Fibroblast of gingiva (primary cell): Measurements from ENCODE around the gene TMEM243.
"Not testable (repeated sequence)": the region's sequence is repeated elsewhere in the genome, so short reads cannot be mapped to it uniquely, and the experiment has no call there.

Experiments used
- DNase-seq: peaks from one replicate; pipeline ENCODE4 v3.0.0-alpha.2; 2011; ENCODE audit warnings: low read depth

Gene TMEM243

DNA sequence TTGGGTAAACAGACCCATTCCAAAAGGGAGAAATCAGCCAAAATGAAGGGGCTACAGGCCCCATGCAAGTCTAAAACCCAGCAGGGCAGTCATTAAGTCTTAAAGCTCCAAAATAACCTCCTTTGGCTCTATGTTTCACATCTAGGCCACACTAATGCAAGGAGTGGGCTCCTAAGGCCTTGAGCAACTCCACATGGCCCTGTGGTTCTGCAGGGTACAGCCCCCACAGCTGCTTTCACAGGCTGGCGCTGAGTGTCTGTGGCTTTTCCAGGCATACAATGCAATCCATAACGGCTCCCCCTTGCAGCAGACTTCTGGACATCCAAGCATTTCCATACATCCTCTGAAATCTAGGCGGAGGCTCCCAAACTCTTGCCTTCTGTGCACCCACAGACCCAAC lies 9.0 kb downstream of the TMEM243 start:
- DNase-seq, result no peak

DNA sequence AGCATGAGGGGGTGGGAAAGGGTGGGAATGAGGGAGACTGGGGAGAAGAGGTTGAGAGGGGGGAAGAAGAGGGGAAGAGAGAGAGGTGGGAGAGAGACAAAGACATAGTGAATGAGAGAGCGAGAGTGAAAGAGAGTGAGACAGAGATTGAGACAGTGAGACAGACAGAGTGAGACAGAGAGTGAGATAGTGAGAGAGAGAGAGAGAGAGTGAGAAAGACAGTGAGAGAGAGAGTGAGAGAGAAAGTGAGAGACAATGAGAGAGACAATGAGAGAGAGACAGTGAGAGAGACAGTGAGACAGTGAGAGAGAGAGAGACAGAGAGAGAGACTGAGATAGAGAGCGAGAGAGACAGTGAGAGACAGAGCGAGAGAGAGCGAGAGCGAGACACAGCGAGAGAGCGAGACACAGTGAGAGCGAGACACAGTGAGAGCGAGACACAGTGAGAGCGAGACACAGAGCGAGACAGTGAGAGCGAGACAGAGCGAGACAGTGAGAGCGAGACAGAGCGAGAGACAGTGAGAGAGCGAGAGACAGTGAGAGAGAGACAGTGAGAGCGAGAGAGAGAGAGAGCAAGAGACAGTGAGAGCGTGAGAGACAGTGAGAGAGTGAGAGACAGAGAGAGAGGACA lies 10.1 kb downstream of the TMEM243 start:
- no peak for DNase-seq

DNA sequence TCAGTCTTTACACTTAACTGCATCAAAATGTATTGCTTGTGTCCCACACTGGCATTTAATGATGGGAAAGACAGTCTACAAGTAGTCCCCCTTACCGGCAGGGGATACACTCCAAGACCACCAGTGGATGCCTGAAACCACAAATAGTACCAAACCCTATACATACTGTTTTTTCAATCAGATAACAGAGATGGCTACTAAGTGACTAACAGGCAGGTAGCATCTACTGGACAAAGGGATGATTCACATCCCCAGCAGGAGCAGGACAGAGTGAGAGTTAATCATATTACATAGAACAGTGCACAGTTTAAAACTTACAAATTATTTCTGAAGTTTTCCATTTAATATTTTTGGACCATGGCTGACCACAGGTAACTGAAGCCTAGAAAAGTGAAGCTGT lies 13.2 kb downstream of the TMEM243 start:
- DNase-seq, result no peak

DNA sequence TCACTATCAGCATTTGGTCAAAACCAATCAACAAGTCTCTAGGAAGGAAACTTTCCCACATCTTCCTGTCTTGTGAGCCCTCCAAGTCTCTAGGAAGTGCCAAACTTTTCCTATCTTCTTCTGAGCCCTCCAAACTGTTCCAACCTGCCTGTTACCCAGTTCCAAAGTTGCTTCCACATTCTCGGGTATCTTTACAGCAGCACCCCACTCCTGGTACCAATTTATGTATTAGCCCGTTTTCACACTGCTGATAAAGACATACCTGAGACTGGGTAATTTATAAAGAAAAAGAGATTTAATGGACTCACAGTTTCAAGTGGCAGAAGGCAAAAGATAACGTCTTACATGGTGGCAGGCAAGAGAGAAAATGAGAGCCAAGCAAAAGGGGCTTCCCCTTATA lies 13.8 kb downstream of the TMEM243 start:
- DNase-seq, result not testable (repeated sequence)

DNA sequence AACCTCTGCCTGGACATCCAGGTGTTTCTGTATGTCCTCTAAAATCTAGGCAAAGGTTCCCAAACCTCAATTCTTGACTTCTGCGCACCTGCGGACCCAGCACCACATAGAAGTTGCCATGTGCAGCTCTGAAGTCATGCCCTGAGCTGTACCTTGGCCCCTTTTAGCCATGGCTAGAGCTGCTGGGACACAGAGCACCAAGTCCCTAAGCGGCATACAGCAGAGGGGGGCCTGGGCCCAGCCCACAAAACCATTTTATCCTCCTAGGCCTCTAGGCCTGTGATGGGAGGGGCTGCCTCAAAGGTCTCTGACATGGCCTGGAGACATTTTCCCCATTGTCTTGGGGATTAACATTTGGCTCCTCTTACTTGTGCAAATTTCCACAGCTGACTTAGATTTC lies 14.6 kb downstream of the TMEM243 start:
- no peak for DNase-seq

DNA sequence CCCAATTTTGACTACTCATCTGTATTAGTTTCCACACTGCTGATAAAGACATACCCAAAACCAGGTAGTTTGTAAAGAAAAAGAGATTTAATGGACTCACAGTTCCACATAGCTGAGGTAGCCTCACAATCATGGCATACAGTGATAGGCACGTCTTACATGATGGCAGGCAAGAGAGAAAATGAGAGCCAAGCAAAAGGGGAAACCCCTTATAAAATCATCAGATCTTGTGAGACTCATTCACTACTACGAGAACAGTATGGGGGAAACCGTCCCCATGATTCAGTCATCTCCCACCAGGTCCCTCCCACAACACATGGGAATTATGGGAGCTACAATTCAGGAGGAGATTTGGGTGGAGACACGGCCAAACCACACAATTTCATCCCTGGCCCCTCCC lies 15.6 kb downstream of the TMEM243 start:
- DNase-seq, result not testable (repeated sequence)

DNA sequence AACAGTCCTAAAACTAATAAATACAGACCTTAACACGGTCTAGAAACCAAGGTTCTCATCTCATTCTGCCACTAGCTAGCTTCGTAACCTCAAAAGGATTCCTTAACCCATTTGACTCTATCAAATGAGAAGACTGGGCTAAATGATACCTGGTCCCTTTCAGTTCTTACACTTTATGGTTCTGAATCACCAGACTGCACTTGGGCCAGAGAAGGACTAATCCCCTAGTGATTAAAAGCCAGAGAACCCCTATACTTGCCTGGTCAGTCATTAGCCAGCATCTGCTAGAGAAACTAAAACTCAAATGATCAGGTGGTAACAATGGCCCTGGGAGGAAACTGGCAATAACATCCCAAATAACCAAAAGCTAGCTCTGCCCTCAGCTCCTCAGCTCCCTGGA lies 16.8 kb downstream of the TMEM243 start:
- DNase-seq, result no peak

DNA sequence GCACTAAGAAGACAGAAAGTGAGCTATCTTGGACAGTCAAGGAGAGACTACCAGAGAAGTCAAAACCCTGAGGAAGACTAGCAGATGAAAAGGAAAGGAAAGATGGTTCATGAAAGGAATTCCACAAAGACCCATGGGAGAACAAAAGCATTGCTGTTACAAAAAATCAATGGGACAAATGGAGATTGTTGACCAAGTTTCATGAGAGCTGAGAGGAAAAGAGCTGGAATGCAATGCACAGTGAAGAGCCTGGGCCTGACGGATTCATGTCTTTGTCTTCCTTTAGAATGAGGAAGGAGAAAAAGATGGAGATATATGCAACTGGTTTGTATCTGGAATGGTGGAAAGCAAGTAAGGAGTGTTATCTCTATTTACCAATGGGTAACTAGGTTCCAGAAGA lies 17.3 kb downstream of the TMEM243 start:
- DNase-seq, result no peak

DNA sequence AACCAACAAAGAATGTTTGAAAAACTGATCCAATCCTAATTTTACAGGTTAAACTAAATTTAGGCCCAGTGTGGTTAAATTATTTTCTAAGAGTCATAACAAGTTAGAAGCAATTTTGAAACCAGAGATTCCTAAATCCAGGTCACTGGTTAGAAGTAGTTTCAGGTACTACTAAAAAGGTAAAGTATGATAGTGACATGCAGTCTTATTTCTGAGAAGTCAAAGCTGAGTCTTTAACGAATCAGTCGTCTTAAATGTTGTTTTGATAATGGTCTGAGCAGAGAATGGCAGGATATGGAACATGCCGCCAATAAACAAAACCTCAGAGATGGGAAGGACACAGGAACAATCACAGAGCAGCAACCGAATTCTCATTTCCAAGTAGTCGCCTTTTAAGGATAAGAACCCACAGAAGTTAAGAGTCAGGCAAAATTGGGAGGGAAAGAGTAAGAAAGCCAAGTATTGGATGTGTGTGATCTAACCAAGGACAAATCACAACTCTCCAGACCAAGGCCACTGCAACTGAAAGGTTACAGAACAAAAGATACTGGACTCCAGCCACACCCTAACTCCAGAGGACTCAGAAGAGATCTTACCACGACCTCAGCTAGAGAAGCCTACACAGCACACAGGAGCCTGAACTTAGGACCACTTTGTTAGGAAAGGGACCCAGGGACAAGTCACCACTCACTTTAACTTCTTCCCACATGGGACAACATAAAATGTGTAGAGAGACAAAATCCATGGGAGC lies 19.7 kb downstream of the TMEM243 start:
- no peak for DNase-seq

DNA sequence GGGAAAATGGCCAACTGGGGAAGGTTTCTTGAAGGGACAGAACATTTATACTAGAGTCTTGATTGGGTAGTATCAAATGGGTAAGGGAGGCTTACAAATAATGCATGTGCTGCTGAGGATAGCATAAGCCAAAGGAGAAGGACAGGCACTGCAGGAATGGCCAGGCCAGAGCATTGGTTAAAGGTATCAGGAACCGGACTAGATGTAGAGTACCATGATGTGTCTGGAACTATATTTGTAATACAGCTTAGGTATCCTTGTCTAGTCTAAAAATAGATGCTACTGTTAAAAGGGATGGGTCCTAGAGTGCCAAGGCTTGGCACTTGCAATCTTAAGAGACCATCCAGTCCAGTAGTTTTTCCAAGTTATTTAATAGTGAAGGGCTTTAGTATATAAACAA lies 20.3 kb downstream of the TMEM243 start:
- no peak for DNase-seq

DNA sequence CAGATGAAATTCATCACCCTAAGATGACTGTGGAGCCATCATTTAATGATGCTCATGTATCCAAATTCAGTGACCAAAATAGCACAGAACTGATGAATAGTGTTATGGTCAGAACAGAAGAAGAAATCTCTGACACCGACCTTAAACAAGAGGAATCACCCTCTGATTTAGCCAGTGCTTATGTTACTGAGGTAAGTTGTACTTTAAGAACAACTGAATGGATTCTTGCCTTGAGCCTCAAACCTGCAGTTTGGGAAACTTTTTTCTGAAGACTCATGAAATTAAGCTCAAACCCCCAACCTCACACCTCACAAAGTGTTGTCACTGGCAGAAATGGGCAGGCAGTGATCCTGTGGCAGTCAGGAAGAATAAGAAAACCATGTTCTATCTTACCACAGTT lies 25.6 kb downstream of the TMEM243 start:
- no peak for DNase-seq

DNA sequence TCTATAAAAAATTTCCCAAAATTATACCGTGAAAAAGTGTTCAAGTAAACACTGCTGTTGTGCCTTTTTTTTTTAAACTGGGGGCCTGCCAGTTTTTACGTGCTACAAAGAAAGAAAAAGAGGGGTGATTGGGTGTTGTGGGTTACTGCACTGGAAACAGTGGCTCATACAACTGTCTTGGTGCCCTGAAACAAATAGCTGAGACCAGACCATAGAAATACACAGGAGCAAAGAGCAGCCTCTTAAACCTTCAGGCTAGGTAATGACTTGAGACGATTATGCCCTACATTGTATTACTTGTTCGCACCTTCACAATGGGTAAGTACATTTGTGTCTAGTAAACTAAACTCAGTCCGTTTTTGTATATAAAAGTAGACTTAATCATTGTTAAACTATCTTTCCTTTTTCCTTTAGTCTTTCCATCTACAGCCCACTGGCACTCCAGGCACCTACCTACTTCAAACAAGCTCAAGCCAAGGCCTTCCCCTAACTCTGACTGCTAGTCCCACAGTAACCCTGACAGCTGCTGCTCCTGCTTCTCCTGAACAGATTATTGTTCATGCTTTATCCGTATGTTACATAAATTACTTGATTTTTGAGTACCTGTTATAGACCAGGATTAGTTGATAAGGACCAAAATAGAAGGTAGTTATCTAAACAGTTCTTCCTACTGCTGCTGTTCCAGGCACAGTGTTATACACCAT lies 26.6 kb downstream of the TMEM243 start:
- DNase-seq, result no peak

DNA sequence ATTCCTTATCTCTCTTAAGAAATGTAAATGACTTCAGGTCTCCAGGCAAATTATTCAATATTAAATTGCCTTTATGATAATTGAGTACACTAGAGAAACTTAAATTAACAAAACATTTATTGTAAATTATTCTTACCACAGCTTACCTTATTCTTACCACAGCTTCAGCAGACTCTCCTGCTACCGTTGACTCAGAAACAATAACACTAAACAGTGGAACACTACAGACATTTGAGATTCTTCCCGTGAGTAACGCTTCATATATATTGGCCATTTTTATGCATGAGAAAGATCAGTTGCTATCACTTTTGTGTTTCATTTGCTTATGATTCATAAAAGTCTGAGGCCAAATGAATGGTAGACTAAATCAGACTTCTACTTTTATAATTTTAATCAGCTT lies 28.7 kb downstream of the TMEM243 start:
- DNase-seq, result no peak

DNA sequence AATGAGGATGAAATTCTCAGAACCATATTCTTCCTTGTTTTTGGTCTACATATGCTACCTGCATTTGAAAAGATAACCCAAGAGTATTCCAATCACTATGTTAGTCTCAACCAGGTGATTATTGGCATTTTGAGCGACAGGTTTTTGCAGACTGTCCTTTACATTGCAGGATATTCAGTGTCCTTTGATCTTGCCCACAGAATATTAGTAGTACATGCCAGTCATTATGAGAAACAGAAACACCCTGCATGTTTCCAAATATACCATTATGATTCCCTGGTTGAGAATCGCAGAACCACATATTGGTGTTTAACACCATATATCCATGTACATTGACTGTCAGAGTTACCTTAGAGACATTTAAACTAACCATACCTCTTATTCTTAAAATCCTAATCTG lies 30.6 kb downstream of the TMEM243 start:
- no peak for DNase-seq

DNA sequence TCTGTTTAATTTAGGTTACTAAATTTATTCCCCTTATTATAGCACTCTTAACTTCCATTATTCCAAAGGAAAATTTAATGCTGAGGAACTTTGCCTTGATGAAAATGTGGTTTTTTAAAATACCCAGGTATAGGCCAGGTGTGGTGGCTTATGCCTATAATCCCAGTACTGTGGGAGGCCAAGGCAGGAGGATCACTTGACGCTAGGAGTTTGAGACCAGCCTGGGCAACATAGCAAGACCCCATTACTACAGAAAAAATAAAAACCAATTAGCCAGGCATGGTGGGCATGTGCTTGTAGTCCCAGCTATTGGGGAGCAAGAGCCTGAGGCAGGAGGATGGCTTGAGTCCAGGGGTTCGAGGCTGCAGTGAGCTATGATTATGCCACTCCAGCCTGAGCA lies 32.4 kb downstream of the TMEM243 start:
- no peak for DNase-seq

DNA sequence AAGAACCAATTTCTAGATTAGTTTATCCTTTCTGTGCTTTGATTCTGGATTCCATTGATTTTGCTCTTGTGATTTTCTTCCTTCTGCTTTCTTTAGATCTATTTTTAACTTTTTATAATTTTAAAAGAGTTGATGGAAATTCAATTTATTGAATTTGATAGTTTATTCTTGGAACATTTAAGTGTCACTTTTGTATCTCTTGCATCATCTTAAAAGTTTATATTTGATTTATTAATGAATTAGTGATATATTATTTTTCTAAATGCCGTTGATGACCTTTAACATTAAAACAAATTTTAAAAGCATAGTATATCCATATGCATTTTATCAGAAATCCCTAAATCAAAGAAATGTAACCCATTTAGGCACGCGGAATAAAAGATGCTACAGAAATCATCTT lies 40.4 kb downstream of the TMEM243 start:
- no peak for DNase-seq

DNA sequence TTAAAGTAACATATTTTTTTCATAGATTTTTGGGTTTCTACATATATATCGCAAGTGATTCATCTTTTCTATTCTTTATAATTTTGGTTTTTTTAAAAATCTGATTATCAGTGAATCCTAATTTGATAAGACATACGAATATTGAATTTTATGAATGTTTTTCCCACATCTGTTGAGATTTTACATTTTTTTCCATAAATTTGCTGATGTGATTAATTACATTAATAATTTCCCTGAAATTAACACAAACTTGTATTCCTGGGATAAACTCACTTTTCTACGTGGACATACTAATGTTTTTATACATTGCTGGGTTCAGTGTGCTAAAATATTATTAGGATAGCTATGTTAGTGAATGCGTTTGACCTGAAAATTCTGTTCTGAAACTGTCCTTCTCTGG lies 41.2 kb downstream of the TMEM243 start:
- no peak for DNase-seq

DNA sequence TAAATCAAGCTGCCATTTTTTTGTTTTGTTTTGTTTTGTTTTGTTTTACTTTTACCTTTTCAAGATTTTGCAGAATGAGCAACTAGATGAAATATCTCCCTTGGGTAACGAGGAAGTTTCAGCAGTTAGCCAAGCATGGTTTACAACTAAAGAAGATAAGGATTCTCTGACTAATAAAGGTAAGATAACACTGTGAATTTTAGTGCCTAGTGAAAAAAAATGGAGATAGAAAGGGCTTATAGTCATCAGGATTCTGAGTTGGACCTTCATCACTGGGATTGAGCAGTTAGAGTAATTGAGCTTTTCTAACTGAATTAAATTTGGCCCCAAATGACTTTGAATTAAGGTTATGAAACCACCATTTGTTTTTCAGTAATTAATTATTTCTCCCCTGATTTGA lies 46.1 kb downstream of the TMEM243 start:
- DNase-seq, result no peak

DNA sequence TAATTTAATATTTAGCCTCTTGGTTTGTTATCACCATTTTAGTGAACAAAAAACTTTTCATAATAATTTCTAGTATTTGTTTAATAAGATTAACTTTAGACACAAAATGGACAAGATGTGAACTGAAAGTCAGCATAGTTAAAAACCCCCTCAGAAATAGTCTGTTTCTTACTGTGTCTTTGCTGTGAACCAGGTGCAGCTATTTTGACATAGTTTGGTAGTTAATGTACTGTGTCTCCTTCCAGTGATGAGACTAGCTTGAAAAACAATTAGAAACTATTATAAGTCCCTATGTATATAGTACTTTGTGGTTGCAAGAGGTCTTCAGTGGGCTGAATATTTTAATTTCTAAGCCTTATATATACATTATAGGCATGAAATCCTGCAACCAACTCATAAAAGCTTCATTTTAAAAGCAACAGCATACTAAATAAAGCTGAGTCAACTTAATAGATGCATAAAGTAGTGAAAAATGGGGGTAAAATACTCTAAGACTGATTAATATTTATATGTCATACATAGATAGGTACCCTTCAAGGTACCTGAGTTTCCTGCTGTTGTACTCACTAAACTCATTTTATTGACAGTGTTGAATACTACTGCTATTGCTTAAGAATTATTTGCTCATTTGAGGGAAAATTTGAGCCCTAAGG lies 48.1 kb downstream of the TMEM243 start:
- DNase-seq, result no peak

DNA sequence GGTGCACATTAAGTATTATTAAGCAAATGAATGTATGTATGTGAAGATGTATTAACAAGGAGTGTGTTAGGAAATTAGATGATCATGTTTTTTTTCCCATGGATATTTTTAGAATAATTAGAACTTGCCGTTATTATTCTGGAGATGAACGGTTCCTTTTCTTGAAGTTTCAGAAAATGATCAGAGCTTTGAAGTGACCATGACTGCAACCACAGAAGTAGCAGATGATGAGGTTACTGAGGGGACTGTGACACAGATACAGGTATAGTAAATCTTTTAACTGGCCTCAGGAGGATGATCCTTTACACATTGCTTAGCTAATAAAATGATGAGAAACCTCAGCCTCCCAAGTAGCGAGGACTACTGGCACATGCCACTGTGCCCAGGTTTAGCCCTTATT lies 48.7 kb downstream of the TMEM243 start:
- DNase-seq, result no peak

DNA sequence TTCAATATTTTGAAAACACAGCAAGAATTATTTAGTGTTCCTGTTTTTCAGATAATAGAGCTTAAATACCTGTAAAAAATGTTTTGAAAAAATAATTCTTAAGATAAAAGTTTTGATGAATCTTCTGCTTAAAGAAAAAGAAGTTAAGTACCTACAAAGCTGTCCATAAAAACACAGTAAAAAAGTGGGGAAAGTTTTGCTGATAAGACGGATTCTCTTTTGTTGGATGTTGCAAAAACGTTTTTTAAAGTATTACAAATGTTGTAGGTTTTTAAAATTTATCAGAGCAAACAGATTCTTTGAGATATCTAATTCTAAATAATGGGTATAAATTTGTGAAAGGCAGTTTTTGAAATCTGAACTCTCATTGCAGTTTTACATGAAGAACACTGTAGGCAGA lies 55.1 kb downstream of the TMEM243 start:
- DNase-seq, result no peak

DNA sequence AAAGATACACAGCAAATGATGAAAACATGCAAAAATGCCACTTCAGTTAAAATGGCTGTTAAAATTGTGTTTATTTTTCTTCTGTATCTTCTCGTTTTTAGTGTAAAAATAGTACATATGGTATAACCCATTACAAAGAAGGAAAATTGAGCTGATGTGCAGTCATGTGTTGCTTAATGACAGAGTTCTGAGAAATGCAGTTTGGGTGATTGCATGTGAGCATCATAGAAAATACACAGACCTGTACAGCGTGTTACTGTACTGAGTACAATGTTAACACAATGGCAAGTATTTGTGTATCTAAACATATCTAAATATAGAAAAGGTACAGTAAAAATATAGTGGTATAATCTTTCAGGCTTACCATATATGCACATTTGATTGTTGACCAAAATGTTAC lies 60.0 kb downstream of the TMEM243 start:
- no peak for DNase-seq

DNA sequence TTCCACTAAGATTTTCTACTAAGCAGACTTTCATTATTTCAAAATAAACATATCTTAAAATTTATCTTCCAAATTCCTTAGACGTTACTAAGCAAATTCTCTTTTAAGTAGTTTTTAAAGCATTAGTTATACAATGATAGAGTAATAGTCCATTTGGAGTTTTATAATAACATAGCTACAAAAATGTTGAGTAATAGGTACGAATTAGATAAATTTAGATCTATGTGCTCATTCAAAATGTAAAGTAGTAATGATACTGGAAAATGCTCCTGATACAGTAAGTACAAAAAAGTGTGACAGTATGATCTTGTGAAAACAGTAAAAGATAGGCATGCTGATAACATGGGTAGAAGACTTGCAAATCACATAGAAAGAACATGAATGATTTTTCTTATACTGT lies 62.8 kb downstream of the TMEM243 start:
- peak; percentile 11 for DNase-seq
